AG09309 (cell line): Measurements from ENCODE around the gene TSC22D3.
"Not testable (repeated sequence)": the region's sequence is repeated elsewhere in the genome, so short reads cannot be mapped to it uniquely, and the experiment has no call there.

Experiments used
- DNase-seq: peaks from one replicate; pipeline ENCODE4 v3.0.0-alpha.2; 2010; ENCODE audit warnings: low read depth
- H3K4me3 ChIP-seq: 2 replicates; pipeline ENCODE4 v1.5.1; 2011; ENCODE audit warnings: mild to moderate bottlenecking, low read depth, low read length, moderate library complexity; ENCODE audit not compliant: control insufficient read depth
- TF ChIP-seq, protein P1 (sequence below): IDR thresholded peaks from 2 replicates; pipeline ENCODE4 v1.5.1; 2011; ENCODE audit warnings: mild to moderate bottlenecking, low read depth, low read length, inconsistent platforms; ENCODE audit not compliant: insufficient read depth, control insufficient read depth; ENCODE audit errors: missing control alignments

TSC22D3 gene

DNA sequence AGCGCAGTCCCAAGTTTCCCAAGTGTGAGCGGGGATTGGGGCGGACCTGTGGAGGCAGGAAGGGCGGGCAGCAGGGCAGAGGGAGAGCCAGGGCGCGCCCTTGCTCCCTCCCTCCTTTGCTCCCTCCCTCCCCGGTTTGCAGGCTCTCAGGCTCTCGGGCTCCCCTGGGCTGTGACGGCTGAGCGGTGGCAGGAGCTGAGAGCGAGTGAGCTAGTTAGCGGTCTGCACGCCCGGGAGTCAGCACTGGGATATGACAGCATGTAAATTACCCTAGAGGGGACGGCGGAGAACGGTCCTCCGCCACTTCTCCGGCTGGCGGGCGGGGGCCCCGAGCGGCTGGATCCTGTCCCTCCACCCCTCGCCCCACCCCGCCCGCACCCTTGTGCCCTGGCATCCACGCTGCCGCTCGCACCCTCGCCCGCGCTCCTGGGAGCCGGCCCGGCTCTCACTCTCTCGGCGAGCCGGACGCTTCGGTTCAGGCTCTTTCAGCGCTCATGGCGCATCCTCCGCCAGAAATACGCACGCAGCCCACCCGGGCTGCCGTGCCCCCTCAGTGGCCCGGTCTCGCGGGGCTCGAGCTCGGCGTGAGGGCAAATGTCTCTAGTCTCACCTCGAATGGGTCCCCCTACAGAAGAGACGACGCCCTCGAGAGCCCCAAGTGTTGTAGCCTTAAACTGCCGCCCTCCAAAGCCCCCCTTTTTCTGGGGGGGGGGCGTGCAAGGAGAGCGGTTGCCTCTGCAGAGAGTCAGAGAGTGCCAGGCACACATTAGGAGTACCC, at the start of gene TSC22D3:
TSC22D3 (minus strand) TSS at position 54 of the 778 bp plus-strand sequence. CDS start 368 bp downstream, outside the sequence.
- H3K4me3 ChIP-seq, result peak within 1 kb of the TSS; percentile 48
- TF ChIP-seq, protein P1, sequence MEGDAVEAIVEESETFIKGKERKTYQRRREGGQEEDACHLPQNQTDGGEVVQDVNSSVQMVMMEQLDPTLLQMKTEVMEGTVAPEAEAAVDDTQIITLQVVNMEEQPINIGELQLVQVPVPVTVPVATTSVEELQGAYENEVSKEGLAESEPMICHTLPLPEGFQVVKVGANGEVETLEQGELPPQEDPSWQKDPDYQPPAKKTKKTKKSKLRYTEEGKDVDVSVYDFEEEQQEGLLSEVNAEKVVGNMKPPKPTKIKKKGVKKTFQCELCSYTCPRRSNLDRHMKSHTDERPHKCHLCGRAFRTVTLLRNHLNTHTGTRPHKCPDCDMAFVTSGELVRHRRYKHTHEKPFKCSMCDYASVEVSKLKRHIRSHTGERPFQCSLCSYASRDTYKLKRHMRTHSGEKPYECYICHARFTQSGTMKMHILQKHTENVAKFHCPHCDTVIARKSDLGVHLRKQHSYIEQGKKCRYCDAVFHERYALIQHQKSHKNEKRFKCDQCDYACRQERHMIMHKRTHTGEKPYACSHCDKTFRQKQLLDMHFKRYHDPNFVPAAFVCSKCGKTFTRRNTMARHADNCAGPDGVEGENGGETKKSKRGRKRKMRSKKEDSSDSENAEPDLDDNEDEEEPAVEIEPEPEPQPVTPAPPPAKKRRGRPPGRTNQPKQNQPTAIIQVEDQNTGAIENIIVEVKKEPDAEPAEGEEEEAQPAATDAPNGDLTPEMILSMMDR, result peak; percentile 8
- DNase-seq, result peak; percentile 1

DNA sequence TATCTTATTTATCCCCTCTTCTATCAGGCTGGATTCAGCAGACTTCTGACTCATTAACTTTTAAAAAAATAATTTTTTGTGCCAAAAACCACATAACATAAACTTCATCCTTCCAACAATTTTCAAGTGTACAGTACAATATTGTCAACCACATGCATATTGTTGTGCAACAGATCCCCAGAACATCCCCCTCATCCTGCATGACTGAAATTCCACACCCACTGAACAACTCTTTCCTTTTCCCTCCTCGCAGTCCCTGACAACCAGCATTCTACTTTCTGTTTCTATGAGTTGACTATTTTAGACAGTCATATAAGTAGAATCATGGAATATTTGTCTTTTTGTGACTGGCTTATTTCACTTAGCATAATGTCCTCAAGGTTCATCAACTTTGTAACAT, 47.9 kb upstream of the TSC22D3 start:
- no peak overlapping the region for H3K4me3 ChIP-seq
- peak; percentile 39 for DNase-seq
- TF ChIP-seq, protein P1, result no peak

DNA sequence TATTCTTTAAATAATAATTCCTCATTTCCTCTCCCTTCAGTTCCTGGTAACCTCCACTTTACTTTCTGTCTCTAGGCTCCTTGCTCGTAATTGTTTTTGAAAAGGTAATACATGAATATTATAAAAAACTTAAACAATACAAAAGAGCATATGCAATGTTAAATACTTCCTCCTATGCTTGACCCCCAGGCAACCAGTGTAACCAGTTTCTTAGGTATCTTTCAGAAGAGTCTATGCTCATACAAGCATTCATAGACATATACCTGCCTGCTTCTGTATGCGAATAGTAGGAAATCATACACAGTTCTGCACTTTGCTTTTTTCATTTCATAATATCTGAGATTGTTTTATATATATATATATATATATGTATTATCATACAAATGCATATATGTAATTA, 47.5 kb upstream of the TSC22D3 start:
- no peak overlapping the region for H3K4me3 ChIP-seq
- TF ChIP-seq, protein P1, result no peak
- DNase-seq, result no peak

DNA sequence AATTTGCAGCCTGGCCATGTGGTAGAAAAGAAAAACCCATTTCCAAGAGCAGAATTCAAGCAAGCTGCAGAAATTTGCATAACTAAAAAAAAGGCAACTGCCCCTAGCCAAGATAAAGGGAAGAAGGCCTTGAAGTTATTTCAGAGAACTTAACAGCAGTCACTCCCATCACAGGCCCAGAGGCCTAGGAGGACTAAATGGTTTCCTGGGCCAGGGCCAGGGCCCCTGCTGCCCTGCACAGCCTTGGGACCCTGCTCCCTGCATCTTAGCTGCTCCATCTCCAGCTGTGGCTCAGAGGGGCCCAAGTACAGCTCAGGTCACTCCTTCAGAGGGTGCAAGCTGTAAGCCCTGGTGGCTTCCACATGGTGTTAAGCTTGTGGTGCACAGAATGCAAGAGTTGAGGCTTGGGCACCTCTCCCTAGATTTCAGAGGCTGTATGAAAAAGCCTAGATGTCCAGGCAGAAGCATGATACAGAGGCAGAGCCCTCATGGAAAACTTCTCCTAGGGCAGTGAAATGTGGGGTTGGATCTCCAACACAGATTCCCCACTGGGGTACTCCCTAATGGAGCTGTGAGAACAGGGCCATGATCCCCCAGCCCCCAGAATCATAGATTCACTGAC, 43.4 kb upstream of the TSC22D3 start:
- no peak overlapping the region for H3K4me3 ChIP-seq
- DNase-seq, result no peak
- TF ChIP-seq, protein P1, result no peak

DNA sequence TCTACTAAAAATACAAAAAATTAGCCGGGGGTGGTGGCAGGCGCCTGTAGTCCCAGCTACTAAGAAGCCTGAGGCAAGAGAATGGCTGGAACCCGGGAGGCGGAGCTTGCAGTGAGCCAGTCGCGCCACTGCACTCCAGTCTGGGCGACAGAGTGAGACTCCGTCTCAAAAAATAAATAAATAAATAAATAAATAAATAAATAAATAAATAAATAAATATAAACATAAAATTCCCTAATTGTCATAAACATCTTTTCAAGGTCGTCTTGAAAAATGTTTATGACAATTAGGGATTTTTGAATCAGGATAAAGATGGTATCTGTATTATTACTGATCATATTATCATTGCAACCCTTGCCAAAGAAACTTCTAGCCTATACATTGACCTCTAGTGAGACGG, 34.5 kb upstream of the TSC22D3 start:
- not testable (repeated sequence) for H3K4me3 ChIP-seq, DNase-seq

DNA sequence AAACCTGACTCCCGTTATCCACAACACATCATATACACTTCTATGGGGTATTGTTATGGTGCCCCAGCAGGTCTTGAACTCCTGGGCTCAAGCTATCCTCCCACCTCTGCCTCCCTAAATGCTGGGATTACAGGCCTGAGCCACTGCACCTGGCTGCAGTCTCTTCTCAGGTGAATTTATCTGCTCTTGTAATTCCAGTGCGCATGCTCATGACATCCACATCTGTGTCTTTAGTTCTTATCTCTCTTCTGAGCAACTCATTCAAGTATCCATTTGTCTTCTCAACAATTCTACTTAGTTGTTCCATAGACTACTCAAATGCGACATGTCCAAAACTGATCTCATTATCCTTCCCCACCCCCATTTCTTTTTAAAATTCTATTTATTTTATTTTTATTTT, 29.6 kb upstream of the TSC22D3 start:
- no peak overlapping the region for H3K4me3 ChIP-seq
- TF ChIP-seq, protein P1, result no peak
- DNase-seq, result no peak

DNA sequence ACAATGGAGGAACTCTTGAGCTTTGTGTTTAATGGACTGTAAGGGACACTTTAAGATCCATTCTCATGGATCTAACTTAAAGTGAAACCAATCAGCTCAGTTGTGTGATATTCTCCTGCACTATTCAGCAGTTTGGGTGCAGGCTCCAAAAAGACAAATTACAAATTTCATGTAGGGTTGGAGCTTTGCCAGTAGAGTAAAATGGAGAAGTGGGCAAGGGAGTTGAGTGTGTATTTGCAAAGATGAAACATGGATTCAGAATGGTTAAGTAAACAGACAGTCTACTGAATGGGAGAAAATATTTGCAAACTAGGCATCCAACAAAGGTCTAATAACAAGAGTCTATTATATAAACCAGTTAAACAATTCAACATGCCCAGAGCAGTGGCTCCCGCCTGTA, 28.8 kb upstream of the TSC22D3 start:
- no peak overlapping the region for H3K4me3 ChIP-seq
- TF ChIP-seq, protein P1, result no peak
- DNase-seq, result no peak
